ENCODE measurements around the gene CARMIL1. TPM values are rescaled to one million over a fixed set of nuclear protein-coding genes. Genes with fewer than 3 reads are reported as not detected.

CARMIL1 gene
- total RNA-seq, 1 experiment from 2014 or later, result 23.6 TPM

DNA sequence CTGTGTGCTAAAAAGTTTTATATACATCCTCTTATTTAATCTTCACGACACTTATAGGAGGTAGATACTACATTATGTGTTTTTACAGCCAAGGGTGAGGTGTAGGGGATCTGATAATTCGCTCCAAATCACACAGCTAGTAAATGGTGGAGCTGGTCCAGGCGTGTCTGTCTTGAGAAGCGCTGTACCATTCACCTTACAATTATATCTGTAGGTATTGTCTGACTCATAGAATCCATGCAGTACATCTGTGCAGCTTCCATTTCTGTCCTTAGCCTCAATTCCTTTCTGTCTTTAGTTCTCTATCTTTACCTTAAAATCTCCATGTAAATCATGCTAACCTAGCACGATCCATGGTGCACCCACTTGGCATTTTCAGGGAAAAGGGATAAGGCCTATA, 120.7 kb downstream of the CARMIL1 start:
- H3K18ac ChIP-seq (ENCODE audit: insufficient read length, low read depth, low read length), result no peak overlapping the region
- H3K27ac Mint-ChIP-seq, result no peak overlapping the region; a peak in 1 of 7 replicates
- no peak overlapping the region for H3K23ac ChIP-seq (ENCODE audit: insufficient read length, low read depth, low read length)
- no peak overlapping the region for H3K9ac ChIP-seq (ENCODE audit: extremely low read depth, insufficient read length, low read length)
- H2AFZ ChIP-seq (ENCODE audit: low read length), result no peak overlapping the region
- no peak overlapping the region for H3K4me3 Mint-ChIP-seq
- H4K8ac ChIP-seq (replicated peaks; ENCODE audit: insufficient read length, low read depth, low read length), result no peak overlapping the region
- no peaks in the 10 kb centered on the region for H3K9me3 Mint-ChIP-seq
- no peak overlapping the region for H3K56ac ChIP-seq (ENCODE audit: insufficient read length, low read depth, low read length)
- H3K14ac ChIP-seq (ENCODE audit: insufficient read depth, low read length), result no peak overlapping the region
- no peaks in the 10 kb centered on the region for H4K20me1 ChIP-seq (ENCODE audit: control insufficient read depth, insufficient read depth, insufficient read length)
- H2BK15ac ChIP-seq (ENCODE audit: low read depth, low read length), result no peak overlapping the region
- WGBS (ENCODE audit: extremely low coverage, insufficient read length, low lambda C conversion rate), result no CpG with 5 or more reads among the region's 5 CpGs
- H2BK5ac ChIP-seq (ENCODE audit: insufficient read length, low read length), result no peak overlapping the region
- no peaks in the 10 kb centered on the region for H3K23me2 ChIP-seq (ENCODE audit: insufficient read length, low read depth, low read length, poor library complexity, severe bottlenecking)
- H2AK5ac ChIP-seq (ENCODE audit: insufficient read length, low read length), result no peak overlapping the region
- H3K4me2 ChIP-seq (ENCODE audit: insufficient read depth, insufficient read length, low read length), result no peak overlapping the region
- no peak overlapping the region for H4K5ac ChIP-seq (ENCODE audit: insufficient read length, low read depth, low read length)
- H3K79me2 ChIP-seq (ENCODE audit: insufficient read depth, low read length), result peaks cover 2% of the 10 kb centered on the region; the same call in 1 of the 2 replicates
- no peak overlapping the region for H2BK20ac ChIP-seq (ENCODE audit: low read depth, low read length, poor library complexity, severe bottlenecking)
- TF ChIP-seq, protein P1, sequence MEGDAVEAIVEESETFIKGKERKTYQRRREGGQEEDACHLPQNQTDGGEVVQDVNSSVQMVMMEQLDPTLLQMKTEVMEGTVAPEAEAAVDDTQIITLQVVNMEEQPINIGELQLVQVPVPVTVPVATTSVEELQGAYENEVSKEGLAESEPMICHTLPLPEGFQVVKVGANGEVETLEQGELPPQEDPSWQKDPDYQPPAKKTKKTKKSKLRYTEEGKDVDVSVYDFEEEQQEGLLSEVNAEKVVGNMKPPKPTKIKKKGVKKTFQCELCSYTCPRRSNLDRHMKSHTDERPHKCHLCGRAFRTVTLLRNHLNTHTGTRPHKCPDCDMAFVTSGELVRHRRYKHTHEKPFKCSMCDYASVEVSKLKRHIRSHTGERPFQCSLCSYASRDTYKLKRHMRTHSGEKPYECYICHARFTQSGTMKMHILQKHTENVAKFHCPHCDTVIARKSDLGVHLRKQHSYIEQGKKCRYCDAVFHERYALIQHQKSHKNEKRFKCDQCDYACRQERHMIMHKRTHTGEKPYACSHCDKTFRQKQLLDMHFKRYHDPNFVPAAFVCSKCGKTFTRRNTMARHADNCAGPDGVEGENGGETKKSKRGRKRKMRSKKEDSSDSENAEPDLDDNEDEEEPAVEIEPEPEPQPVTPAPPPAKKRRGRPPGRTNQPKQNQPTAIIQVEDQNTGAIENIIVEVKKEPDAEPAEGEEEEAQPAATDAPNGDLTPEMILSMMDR (conservative IDR thresholded peaks at IDR 0.05), result no peak
- DNase-seq, result no peak
- H3K4ac ChIP-seq (ENCODE audit: low read depth, low read length), result no peak overlapping the region
- no peak overlapping the region for H2BK120ac ChIP-seq (ENCODE audit: low read depth, low read length, poor library complexity, severe bottlenecking)
- H3K27me3 Mint-ChIP-seq (ENCODE audit: low read depth), result no peaks in the 10 kb centered on the region
- H3K9me3 ChIP-seq (ENCODE audit: control insufficient read depth, low read depth, low read length), result no peaks in the 10 kb centered on the region
- peaks cover 2% of the 10 kb centered on the region for H3K4me1 ChIP-seq (ENCODE audit: insufficient read depth, low read length)
- no peak overlapping the region for H4K91ac ChIP-seq (ENCODE audit: insufficient read length, low read depth, low read length)
- no peaks in the 10 kb centered on the region for H3K27me3 ChIP-seq (ENCODE audit: insufficient read depth, low read length)
- no peak overlapping the region for H2BK12ac ChIP-seq (ENCODE audit: insufficient read length, low read depth, low read length)
- no peak overlapping the region for H3T11ph ChIP-seq (ENCODE audit: low read length)
- H3K4me1 Mint-ChIP-seq, result peaks cover 41 to 56% of the 10 kb centered on the region in 2 experiments
- H3K36me3 Mint-ChIP-seq (ENCODE audit: insufficient read depth in 1 of 3, low read depth in 3 of 3), result no peaks in the 10 kb centered on the region
- H3K27ac ChIP-seq (ENCODE audit: insufficient read length, low read depth, low read length), result no peak overlapping the region
- peaks cover 8% of the 10 kb centered on the region for H3K79me1 ChIP-seq (ENCODE audit: insufficient read depth, low read depth, low read length, poor library complexity, severe bottlenecking)

Measured in H9 (cell line).